ENCODE data around the gene ACSL4.
"Not testable (repeated sequence)": the region's sequence is repeated elsewhere in the genome, so short reads cannot be mapped to it uniquely, and the experiment has no call there.

Gene ACSL4

DNA sequence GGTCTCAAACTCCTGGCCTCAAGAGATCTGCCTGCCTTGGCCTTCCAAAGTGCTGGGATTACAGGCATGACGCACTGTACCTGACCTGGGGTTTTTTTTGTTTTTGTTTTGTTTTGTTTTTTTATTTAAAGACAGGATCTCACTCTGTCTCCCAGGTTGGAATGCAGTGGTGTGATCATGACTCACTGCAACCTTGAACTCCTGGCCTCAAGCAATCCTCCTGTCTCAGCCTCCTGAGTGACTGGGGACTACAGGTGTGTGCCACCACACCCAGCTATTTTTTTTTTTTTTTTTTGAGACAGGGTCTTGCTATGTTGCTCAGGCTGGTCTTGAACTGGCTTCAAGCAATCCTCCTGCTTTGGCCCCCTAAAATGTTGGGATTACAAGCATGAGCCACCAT, 8.1 kb downstream of the ACSL4 start:
- not testable (repeated sequence) for DNase-seq

GRCh38 chrX:109720947-109721346, 12.1 kb downstream of the ACSL4 start:
- no peak for DNase-seq

GRCh38 chrX:109719264-109719663, 13.8 kb downstream of the ACSL4 start:
- DNase-seq, result no peak

- no peak for DNase-seq
These were observed 16.5 kb downstream of the ACSL4 start for GRCh38 chrX:109716431-109717028.

DNA sequence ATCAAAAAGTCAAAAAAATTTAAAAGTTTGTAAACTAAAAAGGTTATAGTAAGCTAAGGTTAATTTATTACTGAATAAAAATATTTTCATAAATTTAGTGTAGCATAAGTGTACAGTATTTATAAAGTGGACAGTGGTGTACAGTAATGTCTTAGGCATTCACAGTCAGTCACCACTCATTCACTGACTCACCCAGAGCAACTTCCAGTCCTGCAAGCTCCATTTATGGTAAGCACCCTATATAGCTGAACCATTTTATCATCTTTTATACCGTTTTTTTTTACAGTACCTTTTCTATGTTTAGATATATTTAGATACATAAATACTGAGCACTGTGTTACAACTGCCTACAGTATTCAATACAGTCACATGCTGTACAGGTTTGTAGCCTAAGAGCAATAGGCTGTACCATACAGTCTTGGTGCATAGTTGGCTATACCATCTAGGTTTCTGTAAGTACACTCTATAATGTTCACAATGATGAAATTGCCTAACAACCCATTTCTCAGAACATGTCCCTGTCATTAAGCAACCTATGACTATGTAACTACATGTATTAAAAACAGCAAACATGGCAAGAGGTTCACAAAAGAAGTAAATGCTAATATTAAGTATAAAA, 18.6 kb downstream of the ACSL4 start:
- DNase-seq, result no peak

GRCh38 chrX:109710181-109710580, 22.9 kb downstream of the ACSL4 start:
- DNase-seq, result no peak

- no peak for DNase-seq
These were observed 23.9 kb downstream of the ACSL4 start for GRCh38 chrX:109709129-109709631.

GRCh38 chrX:109707720-109708119, 25.3 kb downstream of the ACSL4 start:
- no peak for DNase-seq

DNA sequence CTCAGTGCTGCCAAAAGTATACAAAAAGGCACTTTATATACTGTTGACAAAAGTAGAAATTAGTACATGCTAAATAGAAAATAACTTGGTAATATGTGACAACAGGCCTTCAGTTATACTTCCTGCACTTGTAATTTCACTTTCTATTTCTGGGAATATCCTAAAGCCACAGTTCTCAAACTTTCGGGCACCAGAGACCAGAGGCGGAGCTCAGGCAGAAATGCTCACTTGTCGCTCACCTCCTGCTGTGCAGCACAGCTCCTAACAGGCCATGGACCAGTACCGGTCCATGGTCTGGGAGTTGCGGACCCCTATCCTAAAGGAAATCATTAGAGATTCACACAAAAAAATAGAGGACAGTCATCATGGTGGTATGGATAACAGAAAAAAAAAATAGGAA, 25.7 kb downstream of the ACSL4 start:
- DNase-seq, result no peak

GRCh38 chrX:109704563-109704962, 28.5 kb downstream of the ACSL4 start:
- DNase-seq, result no peak

- no peak for DNase-seq
These were observed 35.2 kb downstream of the ACSL4 start for GRCh38 chrX:109697855-109698254.

- DNase-seq, result no peak
These were observed 36.8 kb downstream of the ACSL4 start for GRCh38 chrX:109696146-109696740.

- DNase-seq, result no peak
These were observed 37.4 kb downstream of the ACSL4 start for GRCh38 chrX:109695637-109696036.

GRCh38 chrX:109691752-109692151, 41.3 kb downstream of the ACSL4 start:
- no peak for DNase-seq

DNA sequence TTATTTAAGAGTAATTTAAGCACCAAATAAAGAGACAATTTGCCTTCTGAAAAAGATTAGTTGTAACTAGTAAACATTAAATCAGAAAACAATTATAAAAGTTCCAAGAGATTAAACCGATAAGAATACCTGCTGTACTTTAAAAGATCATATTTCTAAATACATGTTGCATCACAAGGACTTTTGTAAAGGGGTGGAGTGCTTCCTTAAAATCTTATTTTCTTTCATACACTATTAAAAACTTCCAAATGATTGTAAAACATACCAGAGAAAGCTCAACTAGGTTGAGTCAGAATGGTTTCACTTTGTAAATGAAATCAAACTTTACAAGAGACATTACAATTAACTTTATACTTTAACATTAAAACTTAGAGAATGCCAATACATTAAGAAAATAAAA, 41.8 kb downstream of the ACSL4 start:
- no peak for DNase-seq

- DNase-seq, result no peak
These were observed 45.2 kb downstream of the ACSL4 start for GRCh38 chrX:109687903-109688302.

DNA sequence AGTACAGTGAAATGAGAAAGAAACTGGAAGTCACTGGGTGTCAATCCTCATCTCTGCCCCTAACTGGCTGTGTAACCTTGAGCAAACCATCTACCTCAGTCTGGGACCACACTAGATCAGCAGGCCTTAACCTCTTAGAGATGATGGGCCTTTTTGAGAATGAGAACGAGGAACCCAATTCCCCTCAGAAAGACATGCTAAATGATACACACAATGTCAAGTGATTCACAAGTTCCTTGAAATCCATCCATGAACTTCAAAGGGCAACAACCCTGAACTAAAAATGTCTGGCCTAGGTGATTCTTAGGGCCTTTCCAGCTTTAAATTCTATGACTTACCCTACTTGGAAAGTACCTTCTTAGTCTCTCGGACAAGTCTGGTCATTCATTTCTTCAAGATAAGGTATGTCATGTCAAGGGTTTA, 47.4 kb downstream of the ACSL4 start:
- DNase-seq, result no peak

- DNase-seq, result no peak
These were observed 48.9 kb downstream of the ACSL4 start for GRCh38 chrX:109684136-109684535.

GRCh38 chrX:109681475-109682081, 51.5 kb downstream of the ACSL4 start:
- DNase-seq, result no peak

DNA sequence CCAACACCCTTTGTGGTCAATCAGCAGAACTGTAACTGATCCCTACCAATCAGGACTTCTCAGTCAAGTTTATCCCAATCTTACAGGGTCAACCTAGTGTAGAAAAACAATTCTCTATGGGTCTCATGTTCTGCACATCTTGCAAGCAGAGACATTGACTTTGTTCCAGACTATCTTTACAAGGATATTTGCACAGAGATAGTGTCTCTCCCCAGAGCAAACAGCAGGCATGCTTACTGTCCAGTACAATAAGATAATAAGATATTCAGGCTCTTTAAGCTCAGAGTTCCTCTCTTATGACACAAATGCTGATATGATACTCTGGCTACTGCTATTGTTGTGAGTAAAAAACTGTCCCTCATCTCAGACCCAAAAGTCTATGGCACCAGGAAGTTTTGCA, 53.2 kb downstream of the ACSL4 start:
- DNase-seq, result no peak

- no peak for DNase-seq
These were observed 60.8 kb downstream of the ACSL4 start for GRCh38 chrX:109672239-109672638.

GRCh38 chrX:109671170-109671569, 61.9 kb downstream of the ACSL4 start:
- DNase-seq, result not testable (repeated sequence)

DNA sequence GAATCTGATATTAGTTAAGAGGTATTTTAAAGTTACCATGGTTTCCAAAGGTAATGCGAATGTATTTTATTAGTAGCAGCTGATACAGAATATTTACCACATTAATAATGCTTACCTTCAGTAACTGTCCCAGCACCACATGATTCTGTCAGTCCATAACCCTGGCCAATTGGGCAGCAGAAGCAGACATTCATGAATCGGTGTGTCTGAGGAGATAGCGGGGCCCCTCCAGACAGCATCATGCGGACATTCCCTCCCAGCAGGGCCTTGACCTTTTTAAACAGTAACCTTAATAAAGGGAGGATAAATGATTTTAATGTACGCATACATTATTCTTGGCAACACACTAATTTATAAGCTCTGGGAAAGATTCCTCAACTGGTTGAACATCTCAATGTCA, 65.1 kb downstream of the ACSL4 start:
- DNase-seq, result no peak

All from activated CD8-positive, alpha-beta memory T cell treated with anti-CD3 and anti-CD28 coated beads, Interleukin-2, amount 50 U/mL, for 4 hours (primary cell).